Measurements from ENCODE around the gene STOX2.

- TF ChIP-seq, protein P1, sequence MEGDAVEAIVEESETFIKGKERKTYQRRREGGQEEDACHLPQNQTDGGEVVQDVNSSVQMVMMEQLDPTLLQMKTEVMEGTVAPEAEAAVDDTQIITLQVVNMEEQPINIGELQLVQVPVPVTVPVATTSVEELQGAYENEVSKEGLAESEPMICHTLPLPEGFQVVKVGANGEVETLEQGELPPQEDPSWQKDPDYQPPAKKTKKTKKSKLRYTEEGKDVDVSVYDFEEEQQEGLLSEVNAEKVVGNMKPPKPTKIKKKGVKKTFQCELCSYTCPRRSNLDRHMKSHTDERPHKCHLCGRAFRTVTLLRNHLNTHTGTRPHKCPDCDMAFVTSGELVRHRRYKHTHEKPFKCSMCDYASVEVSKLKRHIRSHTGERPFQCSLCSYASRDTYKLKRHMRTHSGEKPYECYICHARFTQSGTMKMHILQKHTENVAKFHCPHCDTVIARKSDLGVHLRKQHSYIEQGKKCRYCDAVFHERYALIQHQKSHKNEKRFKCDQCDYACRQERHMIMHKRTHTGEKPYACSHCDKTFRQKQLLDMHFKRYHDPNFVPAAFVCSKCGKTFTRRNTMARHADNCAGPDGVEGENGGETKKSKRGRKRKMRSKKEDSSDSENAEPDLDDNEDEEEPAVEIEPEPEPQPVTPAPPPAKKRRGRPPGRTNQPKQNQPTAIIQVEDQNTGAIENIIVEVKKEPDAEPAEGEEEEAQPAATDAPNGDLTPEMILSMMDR (IDR thresholded peaks at IDR 0.05; ENCODE audit: extremely low read depth in 1 of 2, insufficient read depth in 1 of 2, low read depth in 1 of 2, low read length in 2 of 2): no peak
- no peak for TF ChIP-seq POLR2A (IDR thresholded peaks at IDR 0.05; ENCODE audit: low read depth, low read length)
- TF ChIP-seq JUN (IDR thresholded peaks at IDR 0.05; ENCODE audit: borderline replicate concordance, insufficient read depth, insufficient read length, low read depth): no peak
- TF ChIP-seq EZH2 (IDR thresholded peaks at IDR 0.05; ENCODE audit: borderline replicate concordance, low read depth, low read length, severe bottlenecking): no peak
- TF ChIP-seq MAX (IDR thresholded peaks at IDR 0.05; ENCODE audit: insufficient read depth, insufficient read length): no peak
- TF ChIP-seq POLR2AphosphoS5 (IDR thresholded peaks at IDR 0.05; ENCODE audit: insufficient read depth, low read depth, low read length): no peak
- TF ChIP-seq FOS (IDR thresholded peaks at IDR 0.05; ENCODE audit: borderline replicate concordance, insufficient read depth, low read length): no peak
- TF ChIP-seq MYC (IDR thresholded peaks at IDR 0.05; ENCODE audit: low read depth, low read length): no peak
- no peak for TF ChIP-seq GATA2 (IDR thresholded peaks at IDR 0.05; ENCODE audit: insufficient read depth, insufficient read length, low read depth, low read length)
Measured at GRCh38 chr4:183860119-183860518, 45.0 kb upstream of the STOX2 start.
